K562 (cell line): ENCODE results near the gene ARL13A. TPM values are rescaled to one million over a fixed set of nuclear protein-coding genes. Genes with fewer than 3 reads are reported as not detected.

Source experiments
- ATAC-seq: fragments of 200-7000 bp; cut with Tn5 transposase; 3 replicates; pipeline ENCODE4 v1.9.1; 2020; ENCODE audit warnings: moderate library complexity
- BruUV-seq: library from RNA; stranded (reverse); fragments of 400-500 nt; replicated peaks from 2 replicates; lab custom pipeline; 2021; lab: Mats Ljungman, UMichigan
- CTCF ChIA-PET: fragments of 300-600 bp; formaldehyde crosslinking; extraction: SDS; loops from one replicate; lab custom pipeline; 2021; ENCODE audit warnings: low intra/inter-chr PET ratio; lab: Yijun Ruan, JAX
- POLR2A ChIA-PET: fragments of 300-600, 350-650 bp; sonication (Branson Sonifier 250); formaldehyde crosslinking; extraction: SDS; loops from one replicate; lab custom pipeline; 2021; ENCODE audit warnings: antibody characterized with exemption, inconsistent platforms; lab: Yijun Ruan, JAX
- DNase-seq, 4 experiments: peaks; one replicate each; pipeline versions ENCODE4 v3.0.0 to v3.0.0-alpha.2; 2011 to 2018; ENCODE audit warnings: low spot score in 3 of 4, mixed read lengths in 3 of 4; ENCODE audit errors: extremely low read depth in 1 of 4
- FAIRE-seq: peaks from 2 replicates; lab custom pipeline; 2011; peaks lifted over from hg19 to GRCh38; lab: Jason Lieb, UNC
- H2AFZ ChIP-seq: 2 replicates; pipeline ENCODE4 v1.6.0; 2011; ENCODE audit warnings: low read depth, low read length, control low read depth, inconsistent platforms
- H3K27ac ChIP-seq: fragments of 200-600 bp; 3 replicates; pipeline ENCODE4 v1.8.0; 2011; ENCODE audit warnings: low read depth, mild to moderate bottlenecking, control low read depth, inconsistent platforms, low read length, moderate library complexity, mixed read lengths; ENCODE audit errors: extremely low read depth
- H3K27me3 ChIP-seq, 2 experiments: fragments of 300-600 bp in 1 of 2; 2 replicates in 1 of 2; 3 replicates in 1 of 2; pipeline versions ENCODE4 v1.6.0 to v1.8.0; 2011; ENCODE audit warnings: inconsistent platforms in 2 of 2, low read length in 2 of 2, mild to moderate bottlenecking in 1 of 2, mixed read lengths in 1 of 2, moderate library complexity in 1 of 2; ENCODE audit not compliant: control insufficient read depth in 2 of 2, insufficient read depth in 2 of 2
- H3K36me3 ChIP-seq: fragments of 300-600 bp; 3 replicates; pipeline ENCODE4 v1.8.0; 2011; ENCODE audit warnings: mild to moderate bottlenecking, low read length, inconsistent platforms; ENCODE audit not compliant: control insufficient read depth, insufficient read depth
- H3K4me1 ChIP-seq, 2 experiments: fragments of 200-600 bp in 1 of 2; replicated peaks in 1 of 2; 2 replicates in 1 of 2; 3 replicates in 1 of 2; pipeline versions ENCODE4 v1.5.1 to v1.8.0; 2011; ENCODE audit warnings: inconsistent platforms in 2 of 2, low read length in 2 of 2, mild to moderate bottlenecking in 1 of 2, mixed read lengths in 1 of 2, moderate library complexity in 1 of 2; ENCODE audit not compliant: control insufficient read depth in 2 of 2, insufficient read depth in 2 of 2
- H3K4me2 ChIP-seq: 2 replicates; pipeline ENCODE4 v1.6.1; 2011; ENCODE audit warnings: low read length, control low read depth, inconsistent platforms, mixed read lengths; ENCODE audit not compliant: insufficient read depth
- H3K4me3 ChIP-seq: fragments of 200-600 bp; sonication (generic), shearing (Covaris generic); 2 replicates; pipeline ENCODE4 v1.5.1; 2016; ENCODE audit warnings: control low read depth, inconsistent platforms
- H3K79me2 ChIP-seq: fragments of 200-600 bp; 3 replicates; pipeline ENCODE4 v1.8.0; 2011; ENCODE audit warnings: low read length, inconsistent platforms; ENCODE audit not compliant: control insufficient read depth, insufficient read depth
- H3K9ac ChIP-seq, 2 experiments: 2 replicates each; pipeline versions ENCODE4 v1.6.0 to v1.6.1; 2011; ENCODE audit warnings: low read depth in 2 of 2, low read length in 2 of 2, control low read depth in 1 of 2, inconsistent platforms in 1 of 2, mild to moderate bottlenecking in 1 of 2, mixed read lengths in 1 of 2; ENCODE audit not compliant: insufficient read depth in 1 of 2
- H3K9me1 ChIP-seq: one replicate; pipeline ENCODE4 v1.6.0; 2011; ENCODE audit warnings: inconsistent platforms, mild to moderate bottlenecking, low read length, moderate library complexity; ENCODE audit not compliant: control insufficient read depth, insufficient read depth
- H3K9me3 ChIP-seq: replicated peaks from 2 replicates; pipeline ENCODE4 v1.5.1; 2011; ENCODE audit warnings: low read depth, low read length, inconsistent platforms; ENCODE audit not compliant: control insufficient read depth, insufficient read depth
- H4K20me1 ChIP-seq: replicated peaks from 2 replicates; pipeline ENCODE4 v1.6.1; 2011; ENCODE audit warnings: low read length, inconsistent platforms, mixed read lengths; ENCODE audit not compliant: control insufficient read depth, insufficient read depth
- ARID1B ChIP-seq: fragments of 450-650 bp; IDR thresholded peaks from 2 replicates; pipeline ENCODE4 v1.6.1; 2016; ENCODE audit warnings: antibody characterized with exemption, mild to moderate bottlenecking, inconsistent platforms
- ASH1L ChIP-seq: fragments of 450-650 bp; IDR thresholded peaks from 2 replicates; pipeline ENCODE4 v1.6.1; 2018; ENCODE audit warnings: borderline replicate concordance, mild to moderate bottlenecking, low read depth; ENCODE audit not compliant: partially characterized antibody
- BRF1 ChIP-seq: IDR thresholded peaks from 3 replicates; pipeline ENCODE4 v1.6.1; 2011; ENCODE audit warnings: borderline replicate concordance, mild to moderate bottlenecking; ENCODE audit not compliant: insufficient read length; ENCODE audit errors: extremely low read depth
- CBFA2T3 ChIP-seq: fragments of 450-650 bp; IDR thresholded peaks from 2 replicates; pipeline ENCODE4 v1.6.1; 2017
- EZH2 ChIP-seq: IDR thresholded peaks from 2 replicates; pipeline ENCODE4 v1.6.1; 2012; ENCODE audit warnings: low read depth, mild to moderate bottlenecking, inconsistent platforms, low read length, borderline replicate concordance
- GATAD2A ChIP-seq: fragments of 450-650 bp; IDR thresholded peaks from 2 replicates; pipeline ENCODE4 v1.6.1; 2017
- KDM1A ChIP-seq, 2 experiments: fragments of 450-650 bp; IDR thresholded peaks; 2 replicates each; pipeline ENCODE4 v1.6.1; 2016; ENCODE audit warnings: mild to moderate bottlenecking in 2 of 2
- MAFF ChIP-seq: IDR thresholded peaks from 2 replicates; pipeline ENCODE4 v1.6.1; 2012; ENCODE audit warnings: low read length, improper control_type of control experiment
- MAZ ChIP-seq, 2 experiments: fragments of 450-650 bp in 1 of 2; sonication (generic) in 1 of 2; formaldehyde crosslinking; IDR thresholded peaks in 1 of 2; conservative IDR thresholded peaks in 1 of 2; 2 replicates each; pipeline versions ENCODE4 v1.4.0 to v1.5.0; 2020; ENCODE audit warnings: mild to moderate bottlenecking in 1 of 2, missing genetic modification reagents in 1 of 2
- NBN ChIP-seq: fragments of 450-650 bp; IDR thresholded peaks from 2 replicates; pipeline ENCODE4 v1.6.1; 2016; ENCODE audit warnings: low read depth, mild to moderate bottlenecking
- PTRF ChIP-seq: fragments of 450-650 bp; IDR thresholded peaks from 2 replicates; pipeline ENCODE4 v1.6.1; 2016; ENCODE audit warnings: mild to moderate bottlenecking, missing genetic modification characterization, missing compliant biosample characterization
- RCOR1 ChIP-seq, 2 experiments: IDR thresholded peaks; 2 replicates each; pipeline ENCODE4 v1.6.1; 2012; ENCODE audit warnings: low read depth in 2 of 2, low read length in 2 of 2, borderline replicate concordance in 1 of 2, improper control_type of control experiment in 1 of 2
- TAL1 ChIP-seq: fragments of 450-650 bp; IDR thresholded peaks from 2 replicates; pipeline ENCODE4 v1.6.1; 2016; ENCODE audit warnings: mild to moderate bottlenecking
- TCF3 ChIP-seq: sonication (generic); formaldehyde crosslinking; IDR thresholded peaks from 2 replicates; pipeline ENCODE4 v1.4.0; 2020; ENCODE audit warnings: mild to moderate bottlenecking, missing genetic modification reagents
- TEAD4 ChIP-seq, 2 experiments: sonication (generic) in 1 of 2; formaldehyde crosslinking in 1 of 2; IDR thresholded peaks; 2 replicates each; pipeline versions ENCODE4 v1.6.1 to v1.8.0; 2012 to 2022; ENCODE audit warnings: borderline replicate concordance in 1 of 2, inconsistent platforms in 1 of 2, low read length in 1 of 2, mild to moderate bottlenecking in 1 of 2, missing genetic modification reagents in 1 of 2
- ZNF146 ChIP-seq: IDR thresholded peaks from one replicate; pipeline ENCODE4 v1.6.1; 2018; ENCODE audit warnings: missing compliant biosample characterization; ENCODE audit not compliant: unreplicated experiment
- WGBS: fragments of 100-300 bp; shearing (Covaris generic); methylation state at CpG from one replicate; pipeline ENCODE4 v1.1.6; 2016; ENCODE audit warnings: low coverage, mixed read lengths; ENCODE audit not compliant: insufficient coverage; ENCODE audit errors: missing lambda C conversion rate; 5-methylcytosine and 5-hydroxymethylcytosine counted together
- in situ Hi-C: fragments of 300-500 bp; cut with MboI; formaldehyde crosslinking; loops from 4 replicates; pipeline ENCODE4 v1.15.0; 2018; ENCODE audit warnings: inconsistent platforms, mixed read lengths
- intact Hi-C: fragments of 100-400 bp; cut with micrococcal nuclease; formaldehyde crosslinking; loops from 2 replicates; pipeline ENCODE4 v1.14.2; 2022
- polyA plus RNA-seq, 8 experiments: library from polyadenylated mRNA; depleted of rRNA in 4 of 8; stranded (reverse) in 5 of 8; unstranded in 3 of 8; fragments of >200 nt; fragmentation: Nextera tagmentation in 2 of 8; fragmentation: Illumina TruSeq in 1 of 8; extraction: Ambion mirVana in 2 of 8; extraction: Trizol in 1 of 8; gene quantifications; 2 replicates each; pipeline versions ENCODE4 v1.2.1 to v1.2.3, GENCODE V29; 2011 to 2014; ENCODE audit warnings: inconsistent platforms in 1 of 8, missing spikeins in 1 of 8
- total RNA-seq, 7 experiments: library from RNA; depleted of rRNA in 6 of 7; stranded (reverse); fragments of >200 nt in 6 of 7; fragmentation: Illumina TruSeq in 2 of 7; extraction: Trizol in 2 of 7; gene quantifications; 2 replicates each; pipeline versions ENCODE4 v1.2.1 to v1.2.3, GENCODE V29; 2011 to 2021; ENCODE audit warnings: low replicate concordance in 1 of 7
- TF ChIP-seq, protein P1 (sequence below): sonication (generic); formaldehyde crosslinking; IDR thresholded peaks from 2 replicates; pipeline ENCODE4 v1.8.0; 2022; ENCODE audit warnings: mild to moderate bottlenecking, missing genetic modification reagents
- TF ChIP-seq, protein P2 (sequence below): fragments of 450-650 bp; conservative IDR thresholded peaks from 2 replicates; pipeline ENCODE4 v1.6.1; 2016; ENCODE audit warnings: missing genetic modification characterization, low read depth, mild to moderate bottlenecking, missing compliant biosample characterization, moderate library complexity

ARL13A gene
- total and polyA plus RNA-seq, 9 of the 15 experiments (the other 6 are each of a cell fraction or from before 2014, with no cell fraction given), result not detected

DNA sequence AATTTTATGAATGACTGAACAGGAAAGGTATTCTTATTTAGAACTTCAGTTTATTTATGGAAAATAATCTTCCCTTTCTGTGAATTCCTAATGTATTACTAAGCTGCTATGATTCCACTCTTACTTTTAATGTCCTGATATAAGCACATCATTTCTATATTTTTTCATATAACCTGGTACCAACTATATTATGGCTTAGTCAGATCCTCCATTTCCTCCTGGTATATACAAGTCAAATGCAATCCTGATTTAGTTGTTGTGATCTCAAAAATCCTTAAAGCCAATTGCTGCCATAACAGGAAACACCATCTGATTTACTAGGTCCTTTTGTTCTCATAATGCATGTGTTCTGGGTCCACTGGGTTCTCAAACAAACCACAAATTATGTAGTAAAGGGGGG is 55.6 kb downstream of the ARL13A start (continued):
- TF ChIP-seq ASH1L, result no peak
- no peak for TF ChIP-seq ZNF146

DNA sequence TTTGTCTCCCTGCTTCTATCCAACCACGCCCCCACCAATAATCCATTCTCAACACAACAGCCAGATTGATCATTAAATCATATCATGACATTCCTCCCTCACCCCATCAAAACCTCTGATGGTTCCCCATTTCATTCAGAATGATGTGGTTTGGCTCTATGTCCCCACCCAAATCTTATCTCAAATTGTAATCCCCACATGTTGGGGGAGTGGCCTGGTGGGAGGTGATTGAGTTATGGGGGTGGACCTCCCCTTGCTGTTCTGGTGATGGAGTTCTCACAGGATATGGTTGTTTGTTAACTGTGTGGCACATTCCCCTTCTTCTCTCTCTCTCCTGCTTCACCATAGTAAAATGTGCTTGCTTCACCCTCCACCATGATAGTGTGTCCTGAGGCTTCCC is 59.1 kb downstream of the ARL13A start:
- H3K9ac ChIP-seq, result no peak overlapping the region
- H3K27me3 ChIP-seq, result no peaks in the 10 kb centered on the region
- H3K79me2 ChIP-seq, result no peaks in the 10 kb centered on the region
- intact Hi-C loops (no loop called here), in situ Hi-C loops (no loop called here)
- WGBS, result no CpG with 5 or more reads among the region's 1 CpG
- H3K4me3 ChIP-seq, result no peak overlapping the region
- peaks cover 12% of the 10 kb centered on the region; the same call in 2 of the 3 replicates for H3K36me3 ChIP-seq
- H4K20me1 ChIP-seq, result no peaks in the 10 kb centered on the region
- no TSS peak for BruUV-seq
- H3K27ac ChIP-seq, result no peak overlapping the region
- FAIRE-seq (peak; percentile 72), ATAC-seq (peak; percentile 70), DNase-seq (peak in 1 of 4 experiments; percentile 38)
- no peaks in the 10 kb centered on the region for H3K9me1 ChIP-seq
- ChIA-PET CTCF (no interaction called here), POLR2A (no interaction called here)
- H3K9me3 ChIP-seq, result no peaks in the 10 kb centered on the region
- H3K4me2 ChIP-seq, result no peak overlapping the region
- H3K4me1 ChIP-seq, result peaks cover 0 to 2% of the 10 kb centered on the region in 2 experiments; a peak in 1 of 5 replicates
- no peak overlapping the region for H2AFZ ChIP-seq
- TF ChIP-seq ARID1B (peak; percentile 47), PTRF (tag) (no peak), MAFF (no peak), TAL1 (peak; percentile 45; the same call in 1 of the 2 replicates), GATAD2A (no peak), BRF1 (no peak), EZH2 (no peak), TEAD4 (IDR thresholded peaks at IDR 0.05; ENCODE audit: low read length) (peak; percentile 52), TEAD4 (CRISPR knock-in tag; IDR thresholded peaks at IDR 0.05; ENCODE audit: borderline replicate concordance) (no peak), KDM1A (IDR thresholded peaks at IDR 0.05) (peak in 1 of 2 experiments; percentile 30; a peak in 1 of 4 replicates), CBFA2T3 (peak; percentile 63), NBN (no peak), RCOR1 (IDR thresholded peaks at IDR 0.05; ENCODE audit: borderline replicate concordance in 1 of 2, low read depth in 2 of 2, low read length in 2 of 2) (peak in 1 of 2 experiments; percentile 33; a peak in 1 of 4 replicates), TCF3 (CRISPR knock-in tag) (peak; percentile 45), MAZ (CRISPR knock-in tag; conservative IDR thresholded peaks at IDR 0.05 in 1 of 2, IDR thresholded peaks at IDR 0.05 in 1 of 2) (no peak)
- TF ChIP-seq, protein P1, sequence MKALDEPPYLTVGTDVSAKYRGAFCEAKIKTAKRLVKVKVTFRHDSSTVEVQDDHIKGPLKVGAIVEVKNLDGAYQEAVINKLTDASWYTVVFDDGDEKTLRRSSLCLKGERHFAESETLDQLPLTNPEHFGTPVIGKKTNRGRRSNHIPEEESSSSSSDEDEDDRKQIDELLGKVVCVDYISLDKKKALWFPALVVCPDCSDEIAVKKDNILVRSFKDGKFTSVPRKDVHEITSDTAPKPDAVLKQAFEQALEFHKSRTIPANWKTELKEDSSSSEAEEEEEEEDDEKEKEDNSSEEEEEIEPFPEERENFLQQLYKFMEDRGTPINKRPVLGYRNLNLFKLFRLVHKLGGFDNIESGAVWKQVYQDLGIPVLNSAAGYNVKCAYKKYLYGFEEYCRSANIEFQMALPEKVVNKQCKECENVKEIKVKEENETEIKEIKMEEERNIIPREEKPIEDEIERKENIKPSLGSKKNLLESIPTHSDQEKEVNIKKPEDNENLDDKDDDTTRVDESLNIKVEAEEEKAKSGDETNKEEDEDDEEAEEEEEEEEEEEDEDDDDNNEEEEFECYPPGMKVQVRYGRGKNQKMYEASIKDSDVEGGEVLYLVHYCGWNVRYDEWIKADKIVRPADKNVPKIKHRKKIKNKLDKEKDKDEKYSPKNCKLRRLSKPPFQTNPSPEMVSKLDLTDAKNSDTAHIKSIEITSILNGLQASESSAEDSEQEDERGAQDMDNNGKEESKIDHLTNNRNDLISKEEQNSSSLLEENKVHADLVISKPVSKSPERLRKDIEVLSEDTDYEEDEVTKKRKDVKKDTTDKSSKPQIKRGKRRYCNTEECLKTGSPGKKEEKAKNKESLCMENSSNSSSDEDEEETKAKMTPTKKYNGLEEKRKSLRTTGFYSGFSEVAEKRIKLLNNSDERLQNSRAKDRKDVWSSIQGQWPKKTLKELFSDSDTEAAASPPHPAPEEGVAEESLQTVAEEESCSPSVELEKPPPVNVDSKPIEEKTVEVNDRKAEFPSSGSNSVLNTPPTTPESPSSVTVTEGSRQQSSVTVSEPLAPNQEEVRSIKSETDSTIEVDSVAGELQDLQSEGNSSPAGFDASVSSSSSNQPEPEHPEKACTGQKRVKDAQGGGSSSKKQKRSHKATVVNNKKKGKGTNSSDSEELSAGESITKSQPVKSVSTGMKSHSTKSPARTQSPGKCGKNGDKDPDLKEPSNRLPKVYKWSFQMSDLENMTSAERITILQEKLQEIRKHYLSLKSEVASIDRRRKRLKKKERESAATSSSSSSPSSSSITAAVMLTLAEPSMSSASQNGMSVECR (CRISPR knock-in tag), result no peak
- TF ChIP-seq, protein P2, sequence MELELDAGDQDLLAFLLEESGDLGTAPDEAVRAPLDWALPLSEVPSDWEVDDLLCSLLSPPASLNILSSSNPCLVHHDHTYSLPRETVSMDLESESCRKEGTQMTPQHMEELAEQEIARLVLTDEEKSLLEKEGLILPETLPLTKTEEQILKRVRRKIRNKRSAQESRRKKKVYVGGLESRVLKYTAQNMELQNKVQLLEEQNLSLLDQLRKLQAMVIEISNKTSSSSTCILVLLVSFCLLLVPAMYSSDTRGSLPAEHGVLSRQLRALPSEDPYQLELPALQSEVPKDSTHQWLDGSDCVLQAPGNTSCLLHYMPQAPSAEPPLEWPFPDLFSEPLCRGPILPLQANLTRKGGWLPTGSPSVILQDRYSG (tag), result no peak
